Measurements from ENCODE around the gene DLGAP4. TPM values are rescaled to one million over a fixed set of nuclear protein-coding genes. Genes with fewer than 3 reads are reported as not detected.
A peak's percentile ranks its signal among the peaks of the same experiment; 100 is the strongest.

The DLGAP4 gene
- total and polyA plus RNA-seq, 9 of the 15 experiments (the other 6 are each of a cell fraction or from before 2014, with no cell fraction given) = 0.31 to 34.1 (median 4.5) TPM

GRCh38 chr20:36507746-36508145, 201.6 kb downstream of the DLGAP4 start:
- BruUV-seq (replicated peaks) = no TSS peak
- POLR2A ChIA-PET = no interaction called here
- H3K79me2 ChIP-seq (ENCODE audit: control insufficient read depth, insufficient read depth, low read length) = no peaks in the 10 kb centered on the region
- in situ Hi-C loops (cut with MboI) = no loop called here
- intact Hi-C loops (cut with micrococcal nuclease) = no loop called here
- CTCF ChIA-PET (ENCODE audit: low intra/inter-chr PET ratio) = interaction anchor here (1.3 kb wide), 1 partner anchor 247 kb away, joined by 4 read pairs; no protein-coding TSS in a partner anchor
- H3K4me3 ChIP-seq = no peak overlapping the region
- peaks cover 26% of the 10 kb centered on the region; the same call in 2 of the 3 replicates for H3K36me3 ChIP-seq (ENCODE audit: control insufficient read depth, insufficient read depth, low read length)
- H3K4me2 ChIP-seq (ENCODE audit: insufficient read depth, low read length) = no peak overlapping the region
- H3K9ac ChIP-seq (ENCODE audit: insufficient read depth in 1 of 2, low read depth in 2 of 2, low read length in 2 of 2) = peak overlapping the region in 1 of 2 experiments; percentile 12; a peak in 1 of 4 replicates
- FAIRE-seq (no peak), DNase-seq (ENCODE audit: extremely low read depth in 1 of 4, low spot score in 3 of 4) (no peak), ATAC-seq (no peak)
- H4K20me1 ChIP-seq (replicated peaks; ENCODE audit: control insufficient read depth, insufficient read depth, low read length) = no peaks in the 10 kb centered on the region
- no peaks in the 10 kb centered on the region for H3K27me3 ChIP-seq (ENCODE audit: control insufficient read depth in 2 of 2, insufficient read depth in 2 of 2, low read length in 2 of 2)
- H3K4me1 ChIP-seq (replicated peaks in 1 of 2; ENCODE audit: control insufficient read depth in 2 of 2, insufficient read depth in 2 of 2, low read length in 2 of 2) = no peaks in the 10 kb centered on the region
- H2AFZ ChIP-seq (ENCODE audit: low read depth, low read length) = no peak overlapping the region
- no peaks in the 10 kb centered on the region for H3K9me1 ChIP-seq (ENCODE audit: control insufficient read depth, insufficient read depth, low read length)
- H3K27ac ChIP-seq (ENCODE audit: extremely low read depth, low read depth, low read length) = no peak overlapping the region
- no peaks in the 10 kb centered on the region for H3K9me3 ChIP-seq (replicated peaks; ENCODE audit: control insufficient read depth, insufficient read depth, low read depth, low read length)
- WGBS (ENCODE audit: insufficient coverage, low coverage, missing lambda C conversion rate) = 86% methylated on average over 6 of the region's 6 CpGs
- no peak for TF ChIP-seq HIVEP1 (CRISPR knock-in tag; IDR thresholded peaks at IDR 0.05)
- TF ChIP-seq PBX2 (CRISPR knock-in tag; IDR thresholded peaks at IDR 0.05; ENCODE audit: low read depth) = no peak
- no peak for TF ChIP-seq PBX2 (tag; conservative IDR thresholded peaks at IDR 0.05; ENCODE audit: low read depth)
- no peak for TF ChIP-seq GABPB1 (CRISPR knock-in tag; IDR thresholded peaks at IDR 0.05)
- TF ChIP-seq ZNF324 (CRISPR knock-in tag; IDR thresholded peaks at IDR 0.05) = no peak
- TF ChIP-seq CTCFL (IDR thresholded peaks at IDR 0.05; ENCODE audit: borderline replicate concordance, insufficient read depth, low read depth, low read length, poor library complexity, severe bottlenecking) = no peak
- no peak for TF ChIP-seq NCOR1 (IDR thresholded peaks at IDR 0.05)
- TF ChIP-seq RBM22 (IDR thresholded peaks at IDR 0.05; ENCODE audit: low read depth, low read length, poor library complexity, severe bottlenecking) = no peak
- no peak for TF ChIP-seq HNRNPLL (IDR thresholded peaks at IDR 0.05; ENCODE audit: low read depth, low read length, poor library complexity, severe bottlenecking)
- no peak for TF ChIP-seq E2F1 (CRISPR knock-in tag; IDR thresholded peaks at IDR 0.05)
- TF ChIP-seq BHLHE40 (IDR thresholded peaks at IDR 0.05; ENCODE audit: low read length) = no peak
- TF ChIP-seq RUNX1 (IDR thresholded peaks at IDR 0.05; ENCODE audit: low read depth) = no peak
- no peak for TF ChIP-seq BRD9 (IDR thresholded peaks at IDR 0.05; ENCODE audit: low read depth, partially characterized antibody)
- TF ChIP-seq HDAC6 (IDR thresholded peaks at IDR 0.05; ENCODE audit: low read depth, low read length) = no peak
- no peak for TF ChIP-seq ZBTB49 (CRISPR knock-in tag; IDR thresholded peaks at IDR 0.05; ENCODE audit: borderline replicate concordance)

Measured in K562 (cell line).